Natural killer cell (primary cell): Measurements from ENCODE around the gene ZNF358. TPM values are rescaled to one million over a fixed set of nuclear protein-coding genes. Genes with fewer than 3 reads are reported as not detected.

Experiments used
- ATAC-seq, 3 donors: fragments of 150-1000 bp in 2 of 3; fragments of 200-7000 bp in 1 of 3; cut with Tn5 transposase; 1 replicate in 1 of 3; 2 replicates in 2 of 3; pipeline ENCODE4 v1.10.0; 2021; ENCODE audit warnings: mild to moderate bottlenecking in 2 of 3, moderate library complexity in 2 of 3
- DNase-seq, 2 donors: peaks; one replicate each; pipeline versions ENCODE4 v3.0.0 to v3.0.0-alpha.2; 2013 to 2021; ENCODE audit warnings: mixed read lengths in 1 of 2
- H3K27ac ChIP-seq: one replicate; pipeline ENCODE4 v1.5.1; 2013; ENCODE audit warnings: mild to moderate bottlenecking, low read length
- H3K27me3 ChIP-seq: one replicate; pipeline ENCODE4 v1.6.1; 2013; ENCODE audit warnings: low read length; ENCODE audit not compliant: control insufficient read depth, insufficient read depth
- H3K36me3 ChIP-seq: one replicate; pipeline ENCODE4 v1.6.1; 2013; ENCODE audit warnings: low read length; ENCODE audit not compliant: control insufficient read depth, insufficient read depth
- H3K4me1 ChIP-seq: one replicate; pipeline ENCODE4 v1.6.1; 2013; ENCODE audit warnings: low read length; ENCODE audit not compliant: control insufficient read depth, insufficient read depth
- H3K4me3 ChIP-seq: one replicate; pipeline ENCODE4 v1.5.1; 2013; ENCODE audit warnings: low read length
- H3K9me3 ChIP-seq: one replicate; pipeline ENCODE4 v1.6.1; 2013; ENCODE audit warnings: low read length; ENCODE audit not compliant: control insufficient read depth, insufficient read depth
- H3K27ac Mint-ChIP-seq, 2 donors: one replicate each; pipeline ENCODE4 v1.8.0; 2022; ENCODE audit warnings: mild to moderate bottlenecking in 2 of 2, mixed read lengths in 2 of 2, moderate library complexity in 1 of 2
- H3K27me3 Mint-ChIP-seq, 2 donors: one replicate each; pipeline ENCODE4 v1.8.0; 2022; ENCODE audit warnings: low read depth in 2 of 2, mixed read lengths in 2 of 2
- H3K36me3 Mint-ChIP-seq: one replicate; pipeline ENCODE4 v1.8.0; 2022; ENCODE audit warnings: mixed read lengths
- H3K4me1 Mint-ChIP-seq, 2 donors: one replicate each; pipeline ENCODE4 v1.8.0; 2022; ENCODE audit warnings: mixed read lengths in 2 of 2
- H3K4me3 Mint-ChIP-seq: one replicate; pipeline ENCODE4 v1.8.0; 2022; ENCODE audit warnings: mild to moderate bottlenecking, moderate library complexity, mixed read lengths
- H3K9me3 Mint-ChIP-seq, 2 donors: one replicate each; pipeline ENCODE4 v1.8.0; 2022; ENCODE audit warnings: mixed read lengths in 2 of 2
- WGBS: methylation state at CpG from one replicate; pipeline ENCODE4 v1.1.7; 2013; ENCODE audit warnings: missing lambda C conversion rate; ENCODE audit not compliant: insufficient coverage; 5-methylcytosine and 5-hydroxymethylcytosine counted together
- intact Hi-C: fragments of 100-400 bp; cut with micrococcal nuclease; formaldehyde crosslinking; loops from one replicate; pipeline ENCODE4 v1.14.2; 2022
- total RNA-seq, 4 donors: library from RNA; stranded (reverse); fragments of 120-200 nt in 1 of 4; gene quantifications; one replicate each; pipeline versions ENCODE4 v1.2.3 to v1.2.4, GENCODE V29; 2013 to 2022
- TF ChIP-seq, protein P1 (sequence below): fragments of 200-600 bp; IDR thresholded peaks from one replicate; pipeline ENCODE4 v1.8.0; 2022; ENCODE audit warnings: antibody characterized with exemption

Gene ZNF358
- total RNA-seq, 3 donors from 2014 or later (not counting 1 experiment from before 2014, with no cell fraction given) = 9.8 to 11.6 (median 10.9) TPM

DNA sequence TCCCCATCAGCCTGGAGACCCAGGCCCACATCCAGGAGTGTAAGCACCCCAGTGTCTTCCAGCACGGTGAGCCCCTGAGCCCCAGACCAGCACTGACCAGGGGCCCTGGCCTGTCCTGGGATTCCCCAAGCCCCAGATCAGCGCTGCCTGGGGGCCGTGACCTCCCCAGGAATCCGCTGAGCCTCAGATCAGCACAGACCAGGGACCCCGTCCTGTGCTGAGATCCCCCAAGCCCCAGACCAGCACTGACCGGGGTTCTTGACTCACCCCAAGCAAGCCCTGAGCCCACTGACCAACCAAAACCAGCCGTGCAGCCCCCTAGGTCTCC, 12.3 kb downstream of the ZNF358 start:
- Histone ChIP-seq H3K4me1 (peaks cover 7% of the 10 kb centered on the region), H3K27me3 (no peaks in the 10 kb centered on the region), H3K4me3 (no peak overlapping the region), H3K36me3 (peaks cover 3% of the 10 kb centered on the region), H3K27ac (no peak overlapping the region), H3K9me3 (no peaks in the 10 kb centered on the region)
- WGBS = 93% methylated on average over 7 of the region's 7 CpGs
- intact Hi-C loops = no loop called here
- no peaks in the 10 kb centered on the region for H3K36me3 Mint-ChIP-seq
- H3K27ac Mint-ChIP-seq = no peak overlapping the region
- no peaks in the 10 kb centered on the region for H3K9me3 Mint-ChIP-seq
- ATAC-seq (no peak), DNase-seq (no peak)
- H3K27me3 Mint-ChIP-seq = no peaks in the 10 kb centered on the region
- TF ChIP-seq, protein P1, sequence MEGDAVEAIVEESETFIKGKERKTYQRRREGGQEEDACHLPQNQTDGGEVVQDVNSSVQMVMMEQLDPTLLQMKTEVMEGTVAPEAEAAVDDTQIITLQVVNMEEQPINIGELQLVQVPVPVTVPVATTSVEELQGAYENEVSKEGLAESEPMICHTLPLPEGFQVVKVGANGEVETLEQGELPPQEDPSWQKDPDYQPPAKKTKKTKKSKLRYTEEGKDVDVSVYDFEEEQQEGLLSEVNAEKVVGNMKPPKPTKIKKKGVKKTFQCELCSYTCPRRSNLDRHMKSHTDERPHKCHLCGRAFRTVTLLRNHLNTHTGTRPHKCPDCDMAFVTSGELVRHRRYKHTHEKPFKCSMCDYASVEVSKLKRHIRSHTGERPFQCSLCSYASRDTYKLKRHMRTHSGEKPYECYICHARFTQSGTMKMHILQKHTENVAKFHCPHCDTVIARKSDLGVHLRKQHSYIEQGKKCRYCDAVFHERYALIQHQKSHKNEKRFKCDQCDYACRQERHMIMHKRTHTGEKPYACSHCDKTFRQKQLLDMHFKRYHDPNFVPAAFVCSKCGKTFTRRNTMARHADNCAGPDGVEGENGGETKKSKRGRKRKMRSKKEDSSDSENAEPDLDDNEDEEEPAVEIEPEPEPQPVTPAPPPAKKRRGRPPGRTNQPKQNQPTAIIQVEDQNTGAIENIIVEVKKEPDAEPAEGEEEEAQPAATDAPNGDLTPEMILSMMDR = no peak
- H3K4me3 Mint-ChIP-seq = no peak overlapping the region
- H3K4me1 Mint-ChIP-seq = no peaks in the 10 kb centered on the region

DNA sequence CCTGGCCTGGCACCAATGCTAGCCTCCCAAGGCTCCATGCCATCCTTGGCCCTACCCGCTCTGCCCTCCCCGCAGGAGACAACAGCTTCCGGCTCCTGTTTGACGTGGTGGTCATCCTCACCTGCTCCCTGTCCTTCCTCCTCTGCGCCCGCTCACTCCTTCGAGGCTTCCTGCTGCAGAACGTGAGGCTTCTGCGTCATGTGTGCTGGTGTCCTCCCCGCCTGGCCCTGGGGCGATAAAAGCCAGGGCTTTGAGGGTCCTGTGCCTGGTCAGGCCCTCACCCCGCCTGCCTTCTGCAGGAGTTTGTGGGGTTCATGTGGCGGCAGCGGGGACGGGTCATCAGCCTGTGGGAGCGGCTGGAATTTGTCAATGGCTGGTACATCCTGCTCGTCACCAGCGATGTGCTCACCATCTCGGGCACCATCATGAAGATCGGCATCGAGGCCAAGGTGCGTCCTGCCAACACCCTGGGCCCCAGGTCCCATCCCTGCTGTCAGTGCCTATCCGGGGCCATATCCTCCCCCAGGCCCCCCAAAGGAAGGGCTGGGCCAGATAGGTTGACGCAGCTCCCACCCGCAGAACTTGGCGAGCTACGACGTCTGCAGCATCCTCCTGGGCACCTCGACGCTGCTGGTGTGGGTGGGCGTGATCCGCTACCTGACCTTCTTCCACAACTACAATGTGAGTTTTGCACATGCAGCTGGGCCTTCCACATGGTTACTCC, 12.8 kb downstream of the ZNF358 start:
- no peaks in the 10 kb centered on the region for H3K36me3 Mint-ChIP-seq
- intact Hi-C loops = no loop called here

DNA sequence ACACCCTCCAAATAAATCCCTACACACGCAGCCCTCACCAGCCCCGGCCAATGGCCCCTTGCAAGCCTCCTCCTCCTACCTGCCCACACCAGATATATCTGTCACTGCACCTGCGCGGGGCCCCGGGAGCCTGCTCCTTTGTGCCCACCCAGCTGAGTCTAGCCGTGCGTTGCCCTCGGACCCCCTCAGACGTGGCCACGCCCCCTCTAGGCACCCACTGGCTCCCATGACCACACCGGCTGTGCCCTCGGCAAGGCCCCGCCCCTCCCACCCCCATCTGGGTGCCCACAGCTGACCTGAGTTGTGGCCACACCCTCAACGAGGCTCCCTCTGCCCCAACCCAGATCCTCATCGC, 13.3 kb downstream of the ZNF358 start:
- Histone ChIP-seq H3K4me1 (peaks cover 10% of the 10 kb centered on the region), H3K4me3 (no peak overlapping the region), H3K27ac (no peak overlapping the region), H3K36me3 (peaks cover 3% of the 10 kb centered on the region), H3K9me3 (no peaks in the 10 kb centered on the region), H3K27me3 (no peaks in the 10 kb centered on the region)
- WGBS = 92% methylated on average over 15 of the region's 15 CpGs
- Mint-ChIP-seq H3K9me3 (no peaks in the 10 kb centered on the region), H3K27me3 (no peaks in the 10 kb centered on the region), H3K27ac (no peak overlapping the region), H3K4me1 (peaks cover 2% of the 10 kb centered on the region in 2 donors), H3K4me3 (no peak overlapping the region), H3K36me3 (no peaks in the 10 kb centered on the region)
- no peak for DNase-seq
- TF ChIP-seq, protein P1 = no peak
- no peak for ATAC-seq
- intact Hi-C loops = no loop called here

More for the DNA sequence above, 12.8 kb downstream of the ZNF358 start:
- no peak overlapping the region for H3K4me3 Mint-ChIP-seq
- ATAC-seq (no peak), DNase-seq (no peak)
- WGBS = 96% methylated on average over 32 of the region's 32 CpGs
- H3K27ac ChIP-seq = no peak overlapping the region
- no peaks in the 10 kb centered on the region for H3K9me3 ChIP-seq
- peaks cover 7% of the 10 kb centered on the region for H3K4me1 ChIP-seq
- TF ChIP-seq, protein P1 = no peak
- no peak overlapping the region for H3K27ac Mint-ChIP-seq
- H3K4me1 Mint-ChIP-seq = no peaks in the 10 kb centered on the region
- no peaks in the 10 kb centered on the region for H3K9me3 Mint-ChIP-seq
- peaks cover 3% of the 10 kb centered on the region for H3K36me3 ChIP-seq
- H3K27me3 ChIP-seq = no peaks in the 10 kb centered on the region
- no peaks in the 10 kb centered on the region for H3K27me3 Mint-ChIP-seq
- H3K4me3 ChIP-seq = no peak overlapping the region
